Smooth muscle cell (in vitro differentiated cells): ENCODE measurements around the gene ZNF532. TPM values are rescaled to one million over a fixed set of nuclear protein-coding genes. Genes with fewer than 3 reads are reported as not detected.

ENCODE experiments used
- DNase-seq: peaks from one replicate; lab custom pipeline; 2025; ENCODE audit not compliant: unreplicated experiment; lab: John Stamatoyannopoulos, UW
- H2AFZ ChIP-seq: fragments of 200-600 bp; sonication (generic); 2 replicates; pipeline ENCODE4 v1.6.0; 2016; ENCODE audit warnings: antibody characterized with exemption, low read depth, mild to moderate bottlenecking
- H3F3A ChIP-seq: fragments of 200-600 bp; sonication (generic); 2 replicates; pipeline ENCODE4 v1.6.0; 2017; ENCODE audit warnings: antibody characterized with exemption, low read depth
- H3K27ac ChIP-seq: fragments of 200-600 bp; sonication (generic); 2 replicates; pipeline ENCODE4 v1.5.1; 2016; ENCODE audit warnings: low read depth, mild to moderate bottlenecking
- H3K27me3 ChIP-seq: fragments of 200-600 bp; sonication (generic); 2 replicates; pipeline ENCODE4 v1.6.1; 2016; ENCODE audit warnings: low read depth, mild to moderate bottlenecking
- H3K36me3 ChIP-seq: fragments of 200-600 bp; sonication (generic); 2 replicates; pipeline ENCODE4 v1.5.1; 2016; ENCODE audit warnings: low read depth
- H3K4me1 ChIP-seq: fragments of 200-600 bp; sonication (generic); 2 replicates; pipeline ENCODE4 v1.5.1; 2016; ENCODE audit warnings: low read depth
- H3K4me2 ChIP-seq: fragments of 200-600 bp; sonication (generic); 2 replicates; pipeline ENCODE4 v1.6.0; 2016; ENCODE audit warnings: mild to moderate bottlenecking
- H3K4me3 ChIP-seq: fragments of 200-600 bp; sonication (generic); 2 replicates; pipeline ENCODE4 v1.5.1; 2016; ENCODE audit warnings: mild to moderate bottlenecking
- H3K79me2 ChIP-seq: fragments of 200-600 bp; sonication (generic); 2 replicates; pipeline ENCODE4 v1.6.0; 2016; ENCODE audit warnings: low read depth, mild to moderate bottlenecking
- H3K9ac ChIP-seq: fragments of 200-600 bp; sonication (generic); 2 replicates; pipeline ENCODE4 v1.6.0; 2016; ENCODE audit warnings: low read depth
- H3K9me3 ChIP-seq: fragments of 200-600 bp; sonication (generic); replicated peaks from 2 replicates; pipeline ENCODE4 v1.5.1; 2016; ENCODE audit warnings: low read depth
- H4K20me1 ChIP-seq: fragments of 200-600 bp; sonication (generic); 2 replicates; pipeline ENCODE4 v1.6.0; 2016; ENCODE audit warnings: low read depth
- WGBS: methylation state at CpG from one replicate; pipeline ENCODE4 v1.1.7; 2016; ENCODE audit warnings: low lambda C conversion rate; 5-methylcytosine and 5-hydroxymethylcytosine counted together
- polyA plus RNA-seq: library from polyadenylated mRNA; unstranded; fragments of >200 nt; fragmentation: Nextera tagmentation; extraction: Ambion mirVana; gene quantifications from 2 replicates; pipeline ENCODE4 v1.2.1, GENCODE V29; 2016
- total RNA-seq: library from RNA; depleted of rRNA; stranded (reverse); fragments of >200 nt; gene quantifications from 2 replicates; pipeline ENCODE4 v1.2.3, GENCODE V29; 2014
- TF ChIP-seq, protein P1 (sequence below): fragments of 200-600 bp; sonication (generic); IDR thresholded peaks from 2 replicates; pipeline ENCODE4 v1.5.1; 2017; ENCODE audit warnings: borderline replicate concordance, mild to moderate bottlenecking, antibody characterized with exemption; ENCODE audit not compliant: insufficient read depth, poor library complexity, severe bottlenecking

The ZNF532 gene
- total and polyA plus RNA-seq, 2 experiments from 2014 or later, result 31.6 to 126 TPM

DNA sequence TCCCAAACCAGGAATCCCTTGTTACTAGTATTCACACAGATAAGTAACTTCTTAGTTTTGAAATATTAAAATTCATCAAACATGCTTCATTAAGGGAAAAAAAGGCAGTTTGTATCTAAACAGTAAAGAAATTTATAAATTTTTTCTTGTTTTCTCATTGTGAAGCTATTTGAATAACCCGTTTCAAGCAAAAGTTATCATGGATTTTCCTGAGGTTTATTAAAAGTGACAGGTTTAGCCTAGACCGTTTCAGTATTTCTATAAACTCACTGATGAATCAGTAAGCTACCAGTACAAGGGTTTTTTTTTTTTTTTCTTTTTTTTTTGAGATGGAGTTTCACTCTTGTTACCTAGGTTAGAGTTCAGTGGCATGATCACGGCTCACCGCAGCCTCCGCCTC, 20.0 kb downstream of the ZNF532 start:
- H3K79me2 ChIP-seq, result peaks cover 79% of the 10 kb centered on the region
- H3K4me1 ChIP-seq, result peaks cover 5% of the 10 kb centered on the region
- H3K27ac ChIP-seq, result no peak overlapping the region
- no peak overlapping the region for H3K4me2 ChIP-seq
- peaks cover 4% of the 10 kb centered on the region for H3K36me3 ChIP-seq
- no peak overlapping the region for H3K4me3 ChIP-seq
- no peak overlapping the region for H3K9ac ChIP-seq
- TF ChIP-seq, protein P1, sequence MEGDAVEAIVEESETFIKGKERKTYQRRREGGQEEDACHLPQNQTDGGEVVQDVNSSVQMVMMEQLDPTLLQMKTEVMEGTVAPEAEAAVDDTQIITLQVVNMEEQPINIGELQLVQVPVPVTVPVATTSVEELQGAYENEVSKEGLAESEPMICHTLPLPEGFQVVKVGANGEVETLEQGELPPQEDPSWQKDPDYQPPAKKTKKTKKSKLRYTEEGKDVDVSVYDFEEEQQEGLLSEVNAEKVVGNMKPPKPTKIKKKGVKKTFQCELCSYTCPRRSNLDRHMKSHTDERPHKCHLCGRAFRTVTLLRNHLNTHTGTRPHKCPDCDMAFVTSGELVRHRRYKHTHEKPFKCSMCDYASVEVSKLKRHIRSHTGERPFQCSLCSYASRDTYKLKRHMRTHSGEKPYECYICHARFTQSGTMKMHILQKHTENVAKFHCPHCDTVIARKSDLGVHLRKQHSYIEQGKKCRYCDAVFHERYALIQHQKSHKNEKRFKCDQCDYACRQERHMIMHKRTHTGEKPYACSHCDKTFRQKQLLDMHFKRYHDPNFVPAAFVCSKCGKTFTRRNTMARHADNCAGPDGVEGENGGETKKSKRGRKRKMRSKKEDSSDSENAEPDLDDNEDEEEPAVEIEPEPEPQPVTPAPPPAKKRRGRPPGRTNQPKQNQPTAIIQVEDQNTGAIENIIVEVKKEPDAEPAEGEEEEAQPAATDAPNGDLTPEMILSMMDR, result no peak
- H4K20me1 ChIP-seq, result peaks cover 97% of the 10 kb centered on the region
- no peak overlapping the region for H2AFZ ChIP-seq
- DNase-seq, result no peak
- H3F3A ChIP-seq, result peaks cover 15% of the 10 kb centered on the region
- no peaks in the 10 kb centered on the region for H3K9me3 ChIP-seq
- WGBS, result 93% methylated on average over 5 of the region's 5 CpGs
- no peaks in the 10 kb centered on the region for H3K27me3 ChIP-seq

DNA sequence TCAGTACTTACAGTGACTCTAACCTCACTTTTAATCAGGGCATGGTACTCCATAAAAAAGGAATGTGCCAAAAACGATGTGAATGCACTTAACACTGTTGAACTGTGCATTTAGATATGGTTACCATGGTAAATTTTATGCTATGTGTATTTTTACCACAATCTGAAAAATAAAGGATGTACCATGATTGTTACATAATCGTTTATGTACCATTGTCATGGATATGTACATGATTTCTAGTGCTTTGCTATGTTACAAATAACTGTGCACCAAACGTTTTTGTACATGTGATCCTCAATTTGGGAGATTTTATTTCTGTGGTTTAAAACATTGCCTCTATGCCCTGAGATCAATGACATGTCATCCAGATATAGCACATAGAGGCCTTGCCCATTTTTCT, 21.8 kb downstream of the ZNF532 start:
- Histone ChIP-seq H2AFZ (no peak overlapping the region), H3K9me3 (no peaks in the 10 kb centered on the region), H3K79me2 (peaks cover 79% of the 10 kb centered on the region), H3K9ac (no peak overlapping the region), H3K4me2 (no peak overlapping the region), H3K27me3 (no peaks in the 10 kb centered on the region), H3F3A (peaks cover 15% of the 10 kb centered on the region), H3K4me3 (no peak overlapping the region), H3K4me1 (peaks cover 5% of the 10 kb centered on the region), H3K36me3 (peaks cover 4% of the 10 kb centered on the region), H4K20me1 (peaks cover 95% of the 10 kb centered on the region), H3K27ac (peak overlapping the region; percentile 56)
- WGBS, result 83% methylated on average over 3 of the region's 3 CpGs
- DNase-seq, result no peak
- TF ChIP-seq, protein P1, result no peak

DNA sequence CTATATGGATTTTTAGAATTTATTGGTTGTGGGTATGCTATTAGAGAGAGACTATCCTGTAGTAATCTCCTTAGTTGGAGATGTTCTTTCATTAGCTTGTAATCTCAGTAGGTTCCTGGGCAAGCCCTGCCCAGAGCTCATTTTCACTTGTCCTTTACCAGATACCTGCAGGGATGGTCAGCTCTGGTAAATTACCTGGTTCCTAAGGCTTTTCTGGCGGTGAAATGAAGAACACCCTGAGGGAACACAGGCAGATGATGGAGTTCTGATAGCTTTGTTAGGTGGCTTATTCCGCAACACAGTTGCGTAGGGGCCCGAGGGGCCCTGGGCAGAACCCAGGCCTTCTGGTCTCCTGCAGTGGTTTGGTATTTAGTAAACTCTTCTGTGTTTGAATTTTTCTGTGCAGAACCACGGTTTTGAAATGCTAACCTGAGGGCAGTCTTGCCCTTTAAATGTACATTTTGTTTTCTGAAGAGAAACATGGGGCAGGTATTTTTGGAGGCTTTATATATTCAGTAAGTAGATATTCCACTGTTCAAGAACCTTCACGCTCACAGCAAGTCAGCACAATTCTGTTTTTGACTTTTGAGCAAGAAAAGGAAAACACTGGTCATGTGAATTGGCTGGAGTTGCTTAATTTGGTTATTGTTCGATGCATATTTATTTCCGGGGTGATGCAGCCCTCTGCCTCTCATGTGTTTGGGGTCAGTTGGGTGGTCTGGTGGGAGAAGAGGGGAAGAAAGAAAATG, 22.4 kb downstream of the ZNF532 start:
- H3K27ac ChIP-seq, result peak overlapping the region; percentile 56
- H3K79me2 ChIP-seq, result peaks cover 79% of the 10 kb centered on the region
- H3K27me3 ChIP-seq, result no peaks in the 10 kb centered on the region
- peaks cover 4% of the 10 kb centered on the region for H3K36me3 ChIP-seq
- WGBS, result 55% methylated on average over 8 of the region's 8 CpGs
- peaks cover 15% of the 10 kb centered on the region for H3F3A ChIP-seq
- H3K4me2 ChIP-seq, result peak overlapping the region; percentile 48
- TF ChIP-seq, protein P1, result no peak
- DNase-seq, result no peak
- H3K9ac ChIP-seq, result no peak overlapping the region
- no peak overlapping the region for H3K4me3 ChIP-seq
- peaks cover 95% of the 10 kb centered on the region for H4K20me1 ChIP-seq
- no peak overlapping the region for H2AFZ ChIP-seq
- H3K9me3 ChIP-seq, result no peaks in the 10 kb centered on the region
- H3K4me1 ChIP-seq, result peaks cover 5% of the 10 kb centered on the region

DNA sequence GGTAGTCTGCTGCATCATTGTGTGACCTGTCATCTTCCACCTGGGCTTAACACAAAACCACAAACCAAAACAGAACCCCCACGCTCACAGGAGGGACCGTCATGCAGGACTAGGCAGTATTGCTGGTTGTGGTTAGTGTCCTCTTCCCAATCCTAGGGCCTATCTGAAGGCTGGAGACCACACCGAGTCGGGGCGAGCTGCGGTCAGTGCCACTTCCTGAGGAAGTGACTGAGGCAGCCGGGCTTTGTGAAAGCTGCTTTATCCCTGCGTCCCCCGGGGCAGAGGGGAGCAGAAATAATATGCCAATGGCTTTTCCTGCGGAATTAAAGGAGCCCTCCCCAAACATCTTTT, 22.9 kb downstream of the ZNF532 start:
- H3K9ac ChIP-seq, result no peak overlapping the region
- no peaks in the 10 kb centered on the region for H3K9me3 ChIP-seq
- peaks cover 79% of the 10 kb centered on the region for H3K79me2 ChIP-seq
- TF ChIP-seq, protein P1, result no peak
- H4K20me1 ChIP-seq, result peaks cover 95% of the 10 kb centered on the region
- no peak overlapping the region for H2AFZ ChIP-seq
- peaks cover 15% of the 10 kb centered on the region for H3F3A ChIP-seq
- no peaks in the 10 kb centered on the region for H3K27me3 ChIP-seq
- H3K4me1 ChIP-seq, result peaks cover 5% of the 10 kb centered on the region
- H3K27ac ChIP-seq, result peak overlapping the region; percentile 56
- H3K4me3 ChIP-seq, result no peak overlapping the region
- H3K36me3 ChIP-seq, result peaks cover 4% of the 10 kb centered on the region
- no peak for DNase-seq
- H3K4me2 ChIP-seq, result peak overlapping the region; percentile 51
- 32% methylated on average over 10 of the region's 10 CpGs for WGBS
